ENCODE results near the gene PCNT. TPM values are rescaled to one million over a fixed set of nuclear protein-coding genes. Genes with fewer than 3 reads are reported as not detected.

The PCNT gene
- polyA plus RNA-seq, 3 donors = 35.1 to 40.1 (median 35.7) TPM

- no peak for DNase-seq (ENCODE audit: extremely low read depth in 1 of 11, low read depth in 9 of 11, low spot score in 4 of 11)
Observed at GRCh38 chr21:46325073-46325912, 1.3 kb downstream of the PCNT start.

GRCh38 chr21:46326110-46326703 is 2.3 kb downstream of the PCNT start:
- no peak for DNase-seq (ENCODE audit: extremely low read depth in 1 of 11, low read depth in 9 of 11, low spot score in 4 of 11)

DNA sequence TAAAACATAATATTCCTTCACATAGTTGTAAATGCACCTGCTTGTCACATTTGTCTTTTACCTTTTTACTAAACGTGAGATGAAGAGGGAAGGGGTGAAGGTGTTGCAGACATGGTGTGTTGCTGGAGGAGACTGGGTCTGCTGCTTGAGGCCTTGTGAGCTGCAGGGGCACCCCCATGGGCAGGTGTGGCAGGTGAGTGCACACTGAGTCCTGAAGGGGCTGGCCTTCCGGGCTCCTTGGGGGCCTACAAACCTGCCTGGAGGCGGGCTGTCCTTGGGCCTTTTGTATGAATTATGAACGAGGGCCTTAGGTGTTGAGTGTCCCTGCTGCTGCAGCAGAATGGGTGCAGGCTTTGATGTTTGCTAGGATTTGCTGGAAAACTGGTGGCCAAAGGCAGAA is 3.8 kb downstream of the PCNT start:
- no peak for DNase-seq (ENCODE audit: extremely low read depth in 1 of 11, low read depth in 9 of 11, low spot score in 4 of 11)

DNA sequence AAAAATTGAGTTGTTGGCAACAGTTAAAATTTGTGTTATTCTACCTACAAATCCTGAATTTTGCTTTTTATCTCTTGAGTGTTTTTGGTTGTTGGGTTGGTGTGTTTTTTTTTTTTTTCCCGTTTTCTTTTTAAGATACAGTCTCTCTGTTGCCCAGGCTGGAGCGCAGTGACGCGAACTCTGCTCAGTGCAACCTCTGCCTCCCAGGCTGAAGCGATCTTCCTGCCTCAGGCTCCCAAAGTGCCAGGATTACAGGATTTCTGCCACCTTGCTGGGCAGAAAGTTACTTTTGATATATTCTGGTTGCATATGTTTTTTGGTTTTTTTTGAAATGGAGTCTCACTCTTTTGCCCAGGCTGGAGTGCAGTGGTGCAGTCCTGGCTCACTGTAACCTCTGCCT is 4.2 kb downstream of the PCNT start:
- no peak for DNase-seq (ENCODE audit: extremely low read depth in 1 of 11, low read depth in 9 of 11, low spot score in 4 of 11)

DNA sequence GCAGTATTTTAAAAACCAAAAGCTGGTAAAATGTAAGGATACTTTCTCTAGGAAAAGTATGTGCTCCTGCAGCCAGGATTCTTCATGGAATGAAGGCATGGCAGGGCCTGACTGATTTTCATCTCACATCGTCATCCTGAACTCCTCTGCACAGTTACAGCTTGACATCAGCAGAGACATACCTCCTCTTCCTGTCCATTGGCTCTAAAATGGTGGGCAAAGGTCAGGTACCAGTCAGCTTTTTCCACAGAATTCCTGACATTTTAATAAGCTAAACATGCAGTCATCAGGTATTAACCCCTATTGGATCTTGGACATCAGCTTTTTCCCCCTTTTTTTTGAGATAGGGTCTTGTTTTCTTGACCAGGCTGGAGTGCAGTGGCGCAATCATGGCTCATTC is 5.8 kb downstream of the PCNT start:
- no peak for DNase-seq (ENCODE audit: extremely low read depth in 1 of 11, low read depth in 9 of 11, low spot score in 4 of 11)

GRCh38 chr21:46334351-46335140 is 10.6 kb downstream of the PCNT start:
- DNase-seq (ENCODE audit: extremely low read depth in 1 of 11, low read depth in 9 of 11, low spot score in 4 of 11) = no peak

DNA sequence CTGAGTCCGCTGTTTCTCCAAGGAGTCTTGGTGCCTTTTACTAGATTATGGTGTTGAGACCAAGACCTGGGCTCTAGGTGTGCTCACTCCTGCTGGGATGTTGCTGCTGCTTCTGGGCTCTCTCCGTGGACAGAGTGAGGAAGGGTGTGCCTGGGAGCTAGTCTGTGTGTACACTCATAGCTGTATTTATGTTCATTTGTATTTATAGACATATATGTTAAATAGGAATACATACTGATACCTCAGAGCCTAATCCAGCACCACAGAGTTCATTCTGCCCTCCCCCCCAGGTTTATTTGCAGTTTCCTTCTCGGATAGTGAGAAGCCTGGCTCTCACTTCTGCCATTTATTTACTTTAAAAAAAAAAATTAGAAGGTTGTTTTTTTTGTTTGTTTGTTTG is 12.6 kb downstream of the PCNT start:
- no peak for DNase-seq (ENCODE audit: extremely low read depth in 1 of 11, low read depth in 9 of 11, low spot score in 4 of 11)

GRCh38 chr21:46340998-46341397 is 17.0 kb downstream of the PCNT start:
- no peak for DNase-seq (ENCODE audit: extremely low read depth in 1 of 11, low read depth in 9 of 11, low spot score in 4 of 11)

DNA sequence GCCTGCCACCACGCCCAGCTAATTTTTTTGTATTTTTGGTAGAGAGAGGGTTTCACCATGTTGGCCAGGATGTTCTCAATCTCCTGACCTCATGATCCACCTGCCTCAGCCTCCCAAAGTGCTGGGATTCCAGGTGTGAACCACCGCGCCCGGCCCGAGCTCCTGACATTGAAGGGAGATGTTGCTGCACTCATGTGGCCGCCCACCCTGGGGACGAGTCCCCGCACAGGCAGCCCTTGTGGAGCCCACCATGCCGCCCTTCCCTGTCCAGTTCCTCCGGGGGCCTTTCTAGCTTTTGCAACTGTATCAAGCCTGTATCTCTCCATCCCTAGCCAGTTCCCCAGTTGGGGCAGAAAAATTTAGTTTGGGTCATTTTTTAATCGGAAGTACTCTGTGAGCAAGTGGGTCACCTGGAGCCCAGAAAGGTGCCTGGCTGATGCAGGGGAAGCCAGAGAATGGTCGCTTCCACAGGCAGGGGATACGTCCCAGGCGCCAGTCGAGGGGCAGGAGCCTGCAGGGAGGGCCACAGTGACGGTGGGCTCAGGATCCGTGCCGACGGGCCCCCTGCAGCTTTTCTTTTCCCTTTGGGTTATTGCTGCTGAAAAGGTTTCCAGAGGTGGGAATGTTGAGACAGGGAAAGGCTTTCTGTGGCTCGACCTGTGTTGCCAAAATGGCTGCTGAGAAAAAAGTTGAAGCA is 20.4 kb downstream of the PCNT start:
- DNase-seq (ENCODE audit: extremely low read depth in 1 of 11, low read depth in 9 of 11, low spot score in 4 of 11) = no peak

- no peak for DNase-seq (ENCODE audit: extremely low read depth in 1 of 11, low read depth in 9 of 11, low spot score in 4 of 11)
Observed at GRCh38 chr21:46345861-46346260, 21.9 kb downstream of the PCNT start.

DNA sequence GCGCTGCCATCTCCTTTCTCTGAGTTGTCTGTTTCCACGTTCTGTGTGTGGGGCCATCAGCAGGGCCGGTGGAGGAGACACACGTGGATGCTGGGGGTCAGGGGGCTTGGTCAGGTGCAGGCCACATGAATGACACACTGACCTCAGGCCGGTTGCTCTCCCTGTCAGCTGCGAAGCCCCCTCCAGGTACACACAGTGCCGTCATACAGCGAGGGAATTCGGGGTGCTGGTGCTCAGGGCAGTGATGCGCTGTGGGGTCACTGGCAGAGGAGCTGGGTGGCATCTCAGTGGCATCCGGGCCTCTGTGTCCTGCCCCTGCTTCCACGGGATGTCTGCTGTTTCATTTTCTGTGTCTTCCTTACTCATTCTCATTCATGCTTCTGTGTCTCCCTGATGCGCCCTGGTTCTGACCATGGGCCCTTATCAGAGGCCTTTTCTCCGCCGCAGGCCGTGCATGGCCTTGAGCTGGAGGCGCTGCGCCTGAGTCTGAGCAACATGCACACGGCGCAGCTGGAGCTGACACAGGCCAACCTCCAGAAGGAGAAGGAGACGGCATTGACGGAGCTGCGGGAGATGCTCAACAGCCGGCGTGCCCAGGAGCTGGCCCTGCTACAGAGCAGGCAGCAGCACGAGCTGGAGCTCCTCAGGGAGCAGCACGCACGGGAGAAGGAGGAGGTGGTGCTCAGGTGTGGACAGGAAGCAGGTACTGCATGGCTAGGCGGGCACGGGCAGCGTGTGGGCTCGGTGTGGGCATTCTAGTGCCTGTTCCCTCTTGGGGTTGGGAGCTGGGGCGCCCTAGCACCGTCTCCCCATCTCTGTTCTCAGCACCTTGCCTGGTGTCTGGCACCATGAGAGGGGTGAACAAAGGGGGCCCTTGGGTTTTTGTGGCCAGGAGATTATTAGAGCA is 22.6 kb downstream of the PCNT start:
- DNase-seq (ENCODE audit: extremely low read depth in 1 of 11, low read depth in 9 of 11, low spot score in 4 of 11) = no peak

GRCh38 chr21:46347203-46347550 is 23.2 kb downstream of the PCNT start:
- DNase-seq (ENCODE audit: extremely low read depth in 1 of 11, low read depth in 9 of 11, low spot score in 4 of 11) = no peak

GRCh38 chr21:46347791-46348381 is 23.9 kb downstream of the PCNT start:
- DNase-seq (ENCODE audit: extremely low read depth in 1 of 11, low read depth in 9 of 11, low spot score in 4 of 11) = no peak

DNA sequence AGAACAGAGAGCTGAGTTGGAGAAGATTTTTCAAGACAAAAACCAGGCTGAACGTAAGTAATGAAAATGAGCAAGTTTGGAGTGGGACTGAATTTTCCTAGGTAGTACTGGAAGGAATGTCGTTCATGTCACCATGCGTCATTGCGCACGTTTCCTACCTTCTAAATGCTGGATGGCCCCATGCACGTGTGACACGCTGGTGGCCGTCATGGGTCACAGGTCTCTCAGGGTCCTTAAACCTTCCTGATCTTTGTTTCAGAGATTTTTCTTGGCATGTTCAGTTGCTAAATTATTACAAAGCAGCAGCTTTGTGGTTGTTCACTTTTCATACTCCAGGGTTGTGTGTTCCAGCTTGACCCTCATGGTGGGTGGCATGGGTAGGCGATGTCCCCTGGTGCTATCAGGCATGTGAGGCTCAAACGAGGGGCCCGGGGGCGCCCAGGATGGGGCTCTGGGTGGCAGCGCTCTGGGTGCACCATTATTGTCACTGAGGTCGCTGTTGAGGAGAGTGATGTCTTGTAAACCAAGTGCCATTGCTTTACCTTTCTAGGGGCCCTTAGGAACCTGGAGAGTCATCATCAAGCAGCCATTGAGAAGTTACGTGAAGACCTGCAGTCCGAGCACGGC is 25.3 kb downstream of the PCNT start:
- no peak for DNase-seq (ENCODE audit: extremely low read depth in 1 of 11, low read depth in 9 of 11, low spot score in 4 of 11)

- no peak for DNase-seq (ENCODE audit: extremely low read depth in 1 of 11, low read depth in 9 of 11, low spot score in 4 of 11)
Observed at GRCh38 chr21:46350571-46350970, 26.6 kb downstream of the PCNT start.

DNA sequence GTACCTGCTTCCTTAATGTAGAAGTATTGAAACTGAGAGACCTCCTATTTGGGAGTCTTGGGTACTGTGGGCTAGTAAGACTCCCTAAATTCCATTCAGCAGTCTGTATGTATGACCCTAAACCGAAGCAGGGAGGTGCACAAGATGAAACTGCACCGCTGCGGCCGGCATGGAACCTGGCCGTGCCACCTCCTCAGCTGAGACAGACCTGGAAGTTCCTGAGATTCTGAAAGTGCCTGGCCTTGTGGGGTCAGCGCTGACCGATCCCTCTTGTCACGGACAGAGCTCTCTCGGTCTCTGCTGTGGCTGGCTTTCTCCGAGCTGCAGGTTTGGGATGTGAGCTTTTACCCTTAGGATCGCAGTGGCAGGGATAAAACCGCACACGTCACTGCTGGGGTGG is 27.0 kb downstream of the PCNT start:
- DNase-seq (ENCODE audit: extremely low read depth in 1 of 11, low read depth in 9 of 11, low spot score in 4 of 11) = no peak

- no peak for DNase-seq (ENCODE audit: extremely low read depth in 1 of 11, low read depth in 9 of 11, low spot score in 4 of 11)
Observed at GRCh38 chr21:46351476-46352163, 27.7 kb downstream of the PCNT start.
